Endothelial cell (in vitro differentiated cells): ENCODE results near the gene SNX25. TPM values are rescaled to one million over a fixed set of nuclear protein-coding genes. Genes with fewer than 3 reads are reported as not detected.

Experiments used
- DNase-seq: peaks from one replicate; pipeline ENCODE4 v3.0.0; 2021; ENCODE audit warnings: low spot score
- H3K27ac Mint-ChIP-seq: one replicate; pipeline ENCODE4 v1.8.0; 2021; ENCODE audit warnings: mixed read lengths, inconsistent platforms; ENCODE audit not compliant: unreplicated experiment
- H3K27me3 Mint-ChIP-seq: one replicate; pipeline ENCODE4 v1.8.0; 2021; ENCODE audit warnings: mild to moderate bottlenecking, moderate library complexity, mixed read lengths, inconsistent platforms; ENCODE audit not compliant: unreplicated experiment
- H3K36me3 Mint-ChIP-seq: one replicate; pipeline ENCODE4 v1.8.0; 2021; ENCODE audit warnings: mild to moderate bottlenecking, low read depth, mixed read lengths, inconsistent platforms; ENCODE audit not compliant: unreplicated experiment
- H3K4me1 Mint-ChIP-seq: one replicate; pipeline ENCODE4 v1.8.0; 2021; ENCODE audit warnings: mild to moderate bottlenecking, mixed read lengths, inconsistent platforms; ENCODE audit not compliant: unreplicated experiment
- H3K4me3 Mint-ChIP-seq: one replicate; pipeline ENCODE4 v1.8.0; 2021; ENCODE audit warnings: mild to moderate bottlenecking, mixed read lengths, inconsistent platforms; ENCODE audit not compliant: unreplicated experiment
- H3K9me3 Mint-ChIP-seq: one replicate; pipeline ENCODE4 v1.8.0; 2021; ENCODE audit warnings: mixed read lengths, inconsistent platforms; ENCODE audit not compliant: unreplicated experiment
- total RNA-seq: library from RNA; stranded (reverse); fragmentation: NEBNext Ultra II Directional; extraction: Animal tissue kit (Norgen Biotek cat#: 25700); gene quantifications from one replicate; pipeline ENCODE4 v1.2.1, GENCODE V29; 2021; ENCODE audit not compliant: unreplicated experiment
- TF ChIP-seq, protein P1 (sequence below): fragments of 200-600 bp; sonication (generic); IDR thresholded peaks from one replicate; pipeline ENCODE4 v1.5.0; 2021; ENCODE audit warnings: antibody characterized with exemption; ENCODE audit not compliant: unreplicated experiment

SNX25 gene
- total RNA-seq, 1 donor from 2014 or later: 19.3 TPM

DNA sequence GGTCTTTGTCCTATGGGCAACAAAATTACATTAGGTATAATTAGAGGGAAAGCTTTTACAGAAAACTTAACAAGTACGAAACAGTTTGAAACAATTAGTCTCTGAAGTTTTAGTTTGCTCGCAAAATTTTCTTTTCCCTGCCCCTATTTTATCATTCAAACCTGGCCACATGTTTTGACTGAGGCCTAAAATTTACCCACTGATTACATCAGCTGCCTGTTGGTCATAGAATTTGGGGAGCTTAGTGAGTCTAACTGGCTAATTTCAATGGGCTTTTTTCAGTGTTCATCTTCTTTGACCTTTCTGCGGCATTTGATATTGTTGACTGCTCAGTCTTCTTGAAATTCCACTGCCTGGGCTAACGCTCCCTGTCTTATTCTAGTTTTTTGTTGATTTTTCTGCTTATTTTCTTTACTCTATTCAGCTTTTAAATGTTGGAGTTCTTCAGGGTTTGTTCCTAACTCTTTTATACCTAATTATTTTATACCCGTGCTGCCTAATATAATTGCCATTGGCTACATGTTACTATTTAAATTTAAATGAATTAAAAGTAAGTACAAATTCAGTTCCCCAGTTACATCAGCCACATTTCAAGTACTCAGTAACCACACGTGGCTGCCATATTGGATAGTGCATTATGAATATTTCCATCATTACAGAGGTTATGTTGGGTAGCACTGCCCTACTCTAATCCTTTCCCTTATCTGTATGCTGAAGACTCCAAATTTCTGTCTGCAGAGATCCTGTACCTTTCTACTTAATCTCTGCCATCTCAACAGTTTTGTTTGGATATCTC is 87.5 kb downstream of the SNX25 start:
- Mint-ChIP-seq H3K4me3 (no peak overlapping the region), H3K27ac (no peak overlapping the region), H3K36me3 (peaks cover 5% of the 10 kb centered on the region), H3K9me3 (no peaks in the 10 kb centered on the region), H3K27me3 (peaks cover 2% of the 10 kb centered on the region), H3K4me1 (no peaks in the 10 kb centered on the region)
- TF ChIP-seq, protein P1, sequence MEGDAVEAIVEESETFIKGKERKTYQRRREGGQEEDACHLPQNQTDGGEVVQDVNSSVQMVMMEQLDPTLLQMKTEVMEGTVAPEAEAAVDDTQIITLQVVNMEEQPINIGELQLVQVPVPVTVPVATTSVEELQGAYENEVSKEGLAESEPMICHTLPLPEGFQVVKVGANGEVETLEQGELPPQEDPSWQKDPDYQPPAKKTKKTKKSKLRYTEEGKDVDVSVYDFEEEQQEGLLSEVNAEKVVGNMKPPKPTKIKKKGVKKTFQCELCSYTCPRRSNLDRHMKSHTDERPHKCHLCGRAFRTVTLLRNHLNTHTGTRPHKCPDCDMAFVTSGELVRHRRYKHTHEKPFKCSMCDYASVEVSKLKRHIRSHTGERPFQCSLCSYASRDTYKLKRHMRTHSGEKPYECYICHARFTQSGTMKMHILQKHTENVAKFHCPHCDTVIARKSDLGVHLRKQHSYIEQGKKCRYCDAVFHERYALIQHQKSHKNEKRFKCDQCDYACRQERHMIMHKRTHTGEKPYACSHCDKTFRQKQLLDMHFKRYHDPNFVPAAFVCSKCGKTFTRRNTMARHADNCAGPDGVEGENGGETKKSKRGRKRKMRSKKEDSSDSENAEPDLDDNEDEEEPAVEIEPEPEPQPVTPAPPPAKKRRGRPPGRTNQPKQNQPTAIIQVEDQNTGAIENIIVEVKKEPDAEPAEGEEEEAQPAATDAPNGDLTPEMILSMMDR: no peak
- DNase-seq: no peak

- no peak for DNase-seq
- H3K9me3 Mint-ChIP-seq: no peaks in the 10 kb centered on the region
- no peak overlapping the region for H3K27ac Mint-ChIP-seq
- H3K36me3 Mint-ChIP-seq: peaks cover 8% of the 10 kb centered on the region
- TF ChIP-seq, protein P1: no peak
- no peak overlapping the region for H3K4me3 Mint-ChIP-seq
- H3K4me1 Mint-ChIP-seq: no peaks in the 10 kb centered on the region
- peaks cover 3% of the 10 kb centered on the region for H3K27me3 Mint-ChIP-seq
Observed at GRCh38 chr4:185298728-185299430, 89.5 kb downstream of the SNX25 start.

DNA sequence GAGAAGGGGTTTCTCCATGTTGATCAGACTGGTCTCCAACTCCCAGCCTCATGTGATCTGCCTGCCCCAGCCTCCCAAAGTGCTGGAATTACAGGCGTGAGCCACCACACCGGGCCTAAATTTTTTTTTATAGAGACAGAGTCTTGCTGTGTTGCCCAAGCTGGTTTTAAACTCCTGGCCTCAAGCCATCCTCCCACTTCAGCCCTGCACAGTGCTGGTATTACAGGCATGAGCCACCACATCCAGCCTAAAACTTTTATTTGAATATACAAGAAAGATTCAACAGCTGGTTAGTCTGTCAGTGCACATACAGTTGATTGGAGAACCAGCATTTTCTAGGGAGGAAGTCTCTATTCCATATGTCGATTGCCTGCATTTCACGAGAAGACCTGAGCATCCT is 95.1 kb downstream of the SNX25 start:
- no peaks in the 10 kb centered on the region for H3K4me1 Mint-ChIP-seq
- peak overlapping the region; percentile 3 for H3K27ac Mint-ChIP-seq
- TF ChIP-seq, protein P1: no peak
- H3K36me3 Mint-ChIP-seq: peaks cover 9% of the 10 kb centered on the region
- no peaks in the 10 kb centered on the region for H3K9me3 Mint-ChIP-seq
- no peak for DNase-seq
- H3K27me3 Mint-ChIP-seq: peaks cover 3% of the 10 kb centered on the region
- H3K4me3 Mint-ChIP-seq: no peak overlapping the region

DNA sequence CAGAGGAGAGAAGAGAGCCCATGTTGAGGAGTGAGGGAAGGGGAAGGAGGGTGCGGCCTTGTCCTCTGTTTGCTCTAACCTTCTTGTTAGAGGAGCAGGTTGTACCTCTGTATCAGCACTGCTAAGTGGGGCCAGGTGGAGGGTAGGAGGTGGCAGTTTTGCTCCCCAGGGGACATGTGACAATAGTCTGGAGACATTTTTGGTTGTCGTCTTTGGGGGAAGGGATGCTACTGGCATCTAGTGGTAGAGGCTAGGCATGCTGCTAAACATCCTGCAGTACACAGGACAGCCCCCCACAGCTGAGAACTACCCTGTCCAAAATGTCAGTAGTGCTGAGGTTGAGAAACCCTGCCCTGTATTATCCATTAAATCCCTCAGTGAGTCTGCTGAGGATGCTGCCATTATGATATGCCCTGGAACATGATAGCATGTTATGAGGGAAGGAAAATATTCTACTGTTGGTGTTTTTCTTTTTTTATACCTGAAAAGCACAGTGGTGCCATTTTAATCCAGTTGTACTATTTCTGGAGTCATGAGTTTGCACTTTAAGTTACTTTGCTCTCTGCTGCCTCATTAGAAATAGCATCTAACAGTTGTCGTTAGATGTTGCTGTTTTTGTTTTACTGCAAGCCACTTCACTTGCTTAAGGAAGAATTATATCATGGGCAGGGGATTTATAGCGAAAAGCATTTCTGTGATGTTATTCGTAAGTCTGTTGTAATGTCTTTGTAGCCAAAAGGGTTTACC is 95.7 kb downstream of the SNX25 start:
- Mint-ChIP-seq H3K27ac (peak overlapping the region; percentile 7), H3K27me3 (peaks cover 3% of the 10 kb centered on the region), H3K9me3 (no peaks in the 10 kb centered on the region), H3K4me1 (no peaks in the 10 kb centered on the region), H3K4me3 (no peak overlapping the region), H3K36me3 (peaks cover 15% of the 10 kb centered on the region)
- peak; percentile 13 for DNase-seq
- TF ChIP-seq, protein P1: no peak
